WTC11 (cell line): Measurements from ENCODE around the gene BRCA1. TPM values are rescaled to one million over a fixed set of nuclear protein-coding genes. Genes with fewer than 3 reads are reported as not detected.

Experiments
- ATAC-seq: fragments of 200-7000 bp; cut with Tn5 transposase; 2 replicates; pipeline ENCODE4 v1.10.0; 2021; ENCODE audit warnings: mild to moderate bottlenecking, moderate library complexity
- CTCF ChIA-PET: fragments of 300-600 bp; sonication (Branson Sonifier 250); formaldehyde crosslinking; loops from one replicate; lab custom pipeline; 2021; ENCODE audit warnings: antibody characterized with exemption; lab: Charles Lee
- POLR2A ChIA-PET: fragments of 350-600 bp; sonication (Branson Sonifier 250); formaldehyde crosslinking; loops from one replicate; lab custom pipeline; 2021; ENCODE audit warnings: antibody characterized with exemption; lab: Charles Lee
- DNase-seq: peaks from one replicate; pipeline ENCODE4 v3.0.0; 2021; ENCODE audit warnings: low spot score
- H3K27ac Mint-ChIP-seq: 2 replicates; pipeline ENCODE4 v1.8.0; 2021; ENCODE audit warnings: mixed read lengths
- H3K27me3 Mint-ChIP-seq: 2 replicates; pipeline ENCODE4 v1.8.0; 2021; ENCODE audit warnings: low read depth, mild to moderate bottlenecking, moderate library complexity, mixed read lengths
- H3K36me3 Mint-ChIP-seq: 2 replicates; pipeline ENCODE4 v1.8.0; 2021; ENCODE audit warnings: mixed read lengths
- H3K4me1 Mint-ChIP-seq: 2 replicates; pipeline ENCODE4 v1.8.0; 2022; ENCODE audit warnings: mixed read lengths
- H3K4me3 Mint-ChIP-seq: 2 replicates; pipeline ENCODE4 v1.8.0; 2021; ENCODE audit warnings: mild to moderate bottlenecking, moderate library complexity, mixed read lengths
- H3K9me3 Mint-ChIP-seq: 2 replicates; pipeline ENCODE4 v1.8.0; 2021; ENCODE audit warnings: mixed read lengths
- ERG ChIP-seq: fragments of 250-450 bp; sonication (Bioruptor Pico); IDR thresholded peaks from 2 replicates; pipeline ENCODE4 v1.8.0; 2021; ENCODE audit warnings: mild to moderate bottlenecking
- GABPB1 ChIP-seq: sonication (generic); formaldehyde crosslinking; IDR thresholded peaks from 2 replicates; pipeline ENCODE4 v1.8.1; 2023; ENCODE audit warnings: mild to moderate bottlenecking, missing genetic modification reagents
- GRHL2 ChIP-seq: fragments of 250-450 bp; sonication (Bioruptor Pico); IDR thresholded peaks from 2 replicates; pipeline ENCODE4 v1.8.0; 2022; ENCODE audit warnings: mild to moderate bottlenecking, moderate library complexity; ENCODE audit not compliant: insufficient replicate concordance, severe bottlenecking
- IRF1 ChIP-seq: sonication (generic); formaldehyde crosslinking; IDR thresholded peaks from 2 replicates; pipeline ENCODE4 v1.8.0; 2023; ENCODE audit warnings: missing genetic modification reagents
- JUN ChIP-seq: sonication (generic); formaldehyde crosslinking; IDR thresholded peaks from 2 replicates; pipeline ENCODE4 v1.8.0; 2023; ENCODE audit warnings: mild to moderate bottlenecking, missing genetic modification reagents
- MXD4 ChIP-seq: fragments of 250-450 bp; sonication (Bioruptor Pico); IDR thresholded peaks from 2 replicates; pipeline ENCODE4 v1.8.0; 2021; ENCODE audit warnings: mild to moderate bottlenecking, moderate library complexity, borderline replicate concordance
- NFYB ChIP-seq: sonication (generic); formaldehyde crosslinking; conservative IDR thresholded peaks from 2 replicates; pipeline ENCODE4 v1.8.0; 2022; ENCODE audit warnings: low read depth, missing genetic modification reagents
- NR1H2 ChIP-seq: sonication (generic); formaldehyde crosslinking; IDR thresholded peaks from 2 replicates; pipeline ENCODE4 v1.9.0; 2021; ENCODE audit warnings: mild to moderate bottlenecking, moderate library complexity, missing genetic modification reagents
- NR3C1 ChIP-seq: sonication (generic); formaldehyde crosslinking; conservative IDR thresholded peaks from 2 replicates; pipeline ENCODE4 v1.8.1; 2023; ENCODE audit warnings: low read depth, mild to moderate bottlenecking, missing genetic modification reagents
- SOX15 ChIP-seq: fragments of 250-450 bp; sonication (Bioruptor Pico); IDR thresholded peaks from 2 replicates; pipeline ENCODE4 v1.9.0; 2021; ENCODE audit warnings: mild to moderate bottlenecking
- TP53 ChIP-seq: sonication (generic); formaldehyde crosslinking; IDR thresholded peaks from 2 replicates; pipeline ENCODE4 v1.8.1; 2023; ENCODE audit warnings: mild to moderate bottlenecking, missing genetic modification reagents
- USF2 ChIP-seq: sonication (generic); formaldehyde crosslinking; IDR thresholded peaks from 2 replicates; pipeline ENCODE4 v1.8.1; 2023; ENCODE audit warnings: mild to moderate bottlenecking, missing genetic modification reagents, moderate library complexity
- ZBTB21 ChIP-seq: sonication (generic); formaldehyde crosslinking; IDR thresholded peaks from 2 replicates; pipeline ENCODE4 v1.8.1; 2023; ENCODE audit warnings: mild to moderate bottlenecking, missing genetic modification reagents, borderline replicate concordance
- ZNF219 ChIP-seq: sonication (generic); formaldehyde crosslinking; IDR thresholded peaks from 2 replicates; pipeline ENCODE4 v1.8.0; 2023; ENCODE audit warnings: missing genetic modification reagents, mild to moderate bottlenecking, borderline replicate concordance
- ZNF263 ChIP-seq: sonication (generic); formaldehyde crosslinking; IDR thresholded peaks from 2 replicates; pipeline ENCODE4 v1.8.1; 2022; ENCODE audit warnings: low read depth, mild to moderate bottlenecking, moderate library complexity, missing genetic modification reagents
- ZNF396 ChIP-seq: fragments of 250-450 bp; sonication (Bioruptor Pico); IDR thresholded peaks from 2 replicates; pipeline ENCODE4 v1.8.0; 2021; ENCODE audit warnings: mild to moderate bottlenecking, moderate library complexity, borderline replicate concordance
- ZNF512 ChIP-seq: sonication (generic); formaldehyde crosslinking; IDR thresholded peaks from 2 replicates; pipeline ENCODE4 v1.8.1; 2022; ENCODE audit warnings: missing genetic modification reagents, borderline replicate concordance
- ZNF532 ChIP-seq: fragments of 250-450 bp; sonication (Bioruptor Pico); IDR thresholded peaks from 2 replicates; pipeline ENCODE4 v1.9.0; 2021; ENCODE audit warnings: mild to moderate bottlenecking, borderline replicate concordance
- ZSCAN18 ChIP-seq: fragments of 250-450 bp; sonication (Bioruptor Pico); IDR thresholded peaks from 2 replicates; pipeline ENCODE4 v2.1.2; 2022; ENCODE audit warnings: mild to moderate bottlenecking, moderate library complexity
- total RNA-seq: library from RNA; stranded (reverse); gene quantifications from 3 replicates; pipeline ENCODE4 v1.2.3, GENCODE V29; 2021
- TF ChIP-seq, protein P1 (sequence below): fragments of 250-450 bp; sonication (Bioruptor Pico); IDR thresholded peaks from 2 replicates; pipeline ENCODE4 v1.9.0; 2021; ENCODE audit warnings: mild to moderate bottlenecking
- TF ChIP-seq, protein P2 (sequence below): sonication (generic); formaldehyde crosslinking; IDR thresholded peaks from 2 replicates; pipeline ENCODE4 v1.8.0; 2022; ENCODE audit warnings: mild to moderate bottlenecking, missing genetic modification reagents
- TF ChIP-seq, protein P3 (sequence below): sonication (generic); formaldehyde crosslinking; IDR thresholded peaks from 2 replicates; pipeline ENCODE4 v1.8.1; 2022; ENCODE audit warnings: low read depth, mild to moderate bottlenecking, moderate library complexity, missing genetic modification reagents, borderline replicate concordance

BRCA1 gene
- total RNA-seq, 1 experiment from 2014 or later: 37.8 TPM

GRCh38 chr17:43146649-43147048 lies 21.5 kb upstream of the BRCA1 start:
- ChIA-PET POLR2A (no interaction called here), CTCF (interaction anchor here (0.7 kb wide), 1 partner anchor 31 kb away, joined by 3 read pairs; no protein-coding TSS in a partner anchor)
- Mint-ChIP-seq H3K36me3 (0 out of 2 replicates have a peak, but pooled peaks cover 2% of the 10 kb centered on the region), H3K27ac (peak overlapping the region; percentile 83; the same call in 1 of the 2 replicates), H3K9me3 (no peaks in the 10 kb centered on the region), H3K4me3 (no peak overlapping the region), H3K27me3 (no peaks in the 10 kb centered on the region), H3K4me1 (peaks cover 24% of the 10 kb centered on the region)
- ATAC-seq (peak; percentile 91), DNase-seq (no peak)
- TF ChIP-seq, protein P1, sequence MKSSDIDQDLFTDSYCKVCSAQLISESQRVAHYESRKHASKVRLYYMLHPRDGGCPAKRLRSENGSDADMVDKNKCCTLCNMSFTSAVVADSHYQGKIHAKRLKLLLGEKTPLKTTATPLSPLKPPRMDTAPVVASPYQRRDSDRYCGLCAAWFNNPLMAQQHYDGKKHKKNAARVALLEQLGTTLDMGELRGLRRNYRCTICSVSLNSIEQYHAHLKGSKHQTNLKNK (CRISPR knock-in tag): no peak
- TF ChIP-seq ZNF532 (CRISPR knock-in tag) (no peak), USF2 (no peak), ZSCAN18 (CRISPR knock-in tag) (no peak), JUN (CRISPR knock-in tag) (no peak), GRHL2 (CRISPR knock-in tag) (no peak), GABPB1 (CRISPR knock-in tag) (no peak), ZNF263 (CRISPR knock-in tag) (no peak), ZNF219 (CRISPR knock-in tag) (no peak)
- TF ChIP-seq, protein P2, sequence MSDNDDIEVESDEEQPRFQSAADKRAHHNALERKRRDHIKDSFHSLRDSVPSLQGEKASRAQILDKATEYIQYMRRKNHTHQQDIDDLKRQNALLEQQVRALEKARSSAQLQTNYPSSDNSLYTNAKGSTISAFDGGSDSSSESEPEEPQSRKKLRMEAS (CRISPR knock-in tag): no peak

- H3K4me3 Mint-ChIP-seq: no peak overlapping the region
- no peak for DNase-seq
- no peaks in the 10 kb centered on the region for H3K9me3 Mint-ChIP-seq
- H3K36me3 Mint-ChIP-seq: peaks cover 5% of the 10 kb centered on the region; the same call in 1 of the 2 replicates
- ATAC-seq: no peak
- H3K27me3 Mint-ChIP-seq: no peaks in the 10 kb centered on the region
- POLR2A ChIA-PET: no interaction called here
- CTCF ChIA-PET: no interaction called here
- no peak overlapping the region for H3K27ac Mint-ChIP-seq
- peaks cover 31% of the 10 kb centered on the region for H3K4me1 Mint-ChIP-seq
- TF ChIP-seq ZNF512 (CRISPR knock-in tag) (no peak), ERG (CRISPR knock-in tag) (no peak), MXD4 (CRISPR knock-in tag) (no peak), TP53 (CRISPR knock-in tag) (no peak), NR3C1 (no peak), NFYB (CRISPR knock-in tag) (no peak), ZNF396 (no peak), ZNF263 (CRISPR knock-in tag) (no peak), SOX15 (no peak), IRF1 (CRISPR knock-in tag) (no peak), ZBTB21 (CRISPR knock-in tag) (no peak), NR1H2 (CRISPR knock-in tag) (no peak)
- TF ChIP-seq, protein P3, sequence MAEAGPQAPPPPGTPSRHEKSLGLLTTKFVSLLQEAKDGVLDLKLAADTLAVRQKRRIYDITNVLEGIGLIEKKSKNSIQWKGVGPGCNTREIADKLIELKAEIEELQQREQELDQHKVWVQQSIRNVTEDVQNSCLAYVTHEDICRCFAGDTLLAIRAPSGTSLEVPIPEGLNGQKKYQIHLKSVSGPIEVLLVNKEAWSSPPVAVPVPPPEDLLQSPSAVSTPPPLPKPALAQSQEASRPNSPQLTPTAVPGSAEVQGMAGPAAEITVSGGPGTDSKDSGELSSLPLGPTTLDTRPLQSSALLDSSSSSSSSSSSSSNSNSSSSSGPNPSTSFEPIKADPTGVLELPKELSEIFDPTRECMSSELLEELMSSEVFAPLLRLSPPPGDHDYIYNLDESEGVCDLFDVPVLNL (CRISPR knock-in tag): no peak
Measured at GRCh38 chr17:43143201-43143600, 18.0 kb upstream of the BRCA1 start.
